ENCODE results near the gene MATCAP1. TPM values are rescaled to one million over a fixed set of nuclear protein-coding genes. Genes with fewer than 3 reads are reported as not detected.

The MATCAP1 gene
- total and polyA plus RNA-seq, 7 donors = 4.2 to 9.7 (median 6.5) TPM

GRCh38 chr16:67184453-67184994 is 761 bp upstream of the MATCAP1 start:
- intact Hi-C loops (cut with DNase I) = no loop called here
- DNase-seq = no peak
- H3K27ac ChIP-seq = peak overlapping the region; percentile 99
- TF ChIP-seq CTCF (IDR thresholded peaks at IDR 0.05) = no peak
- no peaks in the 10 kb centered on the region for H3K27me3 ChIP-seq (ENCODE audit: insufficient read depth in 3 of 3, low read length in 2 of 3)
- H3K4me3 ChIP-seq = peak overlapping the region; percentile 95
- ATAC-seq = peak; percentile 3 to 22 (median 14)
- H3K36me3 ChIP-seq (ENCODE audit: insufficient read depth in 1 of 2, low read depth in 1 of 2) = no peaks in the 10 kb centered on the region
- peaks cover 29% of the 10 kb centered on the region for H3K4me1 ChIP-seq
- 8 to 9% (median 9%) methylated on average over 42 to 59 of the region's 59 CpGs for WGBS, 3 donors
- H3K9me3 ChIP-seq = no peaks in the 10 kb centered on the region

- Histone ChIP-seq H3K27me3 (ENCODE audit: insufficient read depth in 3 of 3, low read length in 2 of 3) (no peaks in the 10 kb centered on the region), H3K4me3 (peak overlapping the region; percentile 95), H3K27ac (peak overlapping the region; percentile 99), H3K4me1 (peaks cover 31% of the 10 kb centered on the region), H3K9me3 (no peaks in the 10 kb centered on the region), H3K36me3 (ENCODE audit: insufficient read depth in 1 of 2, low read depth in 1 of 2) (no peaks in the 10 kb centered on the region)
- DNase-seq (no peak), ATAC-seq (no peak)
- intact Hi-C loops (cut with DNase I) = no loop called here
- TF ChIP-seq CTCF (IDR thresholded peaks at IDR 0.05) = no peak
- 8 to 10% (median 9%) methylated on average over 11 of the region's 11 CpGs for WGBS, 3 donors
Observed at GRCh38 chr16:67183284-67183626, 508 bp downstream of the MATCAP1 start.

- ATAC-seq (no peak), DNase-seq (no peak)
- H3K27me3 ChIP-seq (ENCODE audit: insufficient read depth in 3 of 3, low read length in 2 of 3) = no peaks in the 10 kb centered on the region
- no peaks in the 10 kb centered on the region for H3K9me3 ChIP-seq
- no peak for TF ChIP-seq CTCF (IDR thresholded peaks at IDR 0.05)
- peaks cover 40% of the 10 kb centered on the region for H3K4me1 ChIP-seq
- WGBS, 3 donors = 86 to 97% (median 88%) methylated on average over 2 of the region's 2 CpGs
- no peak overlapping the region for H3K4me3 ChIP-seq
- no peak overlapping the region for H3K27ac ChIP-seq
- intact Hi-C loops (cut with DNase I) = no loop called here
- no peaks in the 10 kb centered on the region for H3K36me3 ChIP-seq (ENCODE audit: insufficient read depth in 1 of 2, low read depth in 1 of 2)
Observed at GRCh38 chr16:67182288-67182687, 1.5 kb downstream of the MATCAP1 start.

GRCh38 chr16:67181346-67181745 is 2.4 kb downstream of the MATCAP1 start:
- WGBS, 3 donors = 36 to 43% (median 37%) methylated on average over 2 of the region's 2 CpGs
- Histone ChIP-seq H3K4me3 (no peak overlapping the region), H3K4me1 (peaks cover 41% of the 10 kb centered on the region), H3K27me3 (ENCODE audit: insufficient read depth in 3 of 3, low read length in 2 of 3) (no peaks in the 10 kb centered on the region), H3K36me3 (ENCODE audit: insufficient read depth in 1 of 2, low read depth in 1 of 2) (no peaks in the 10 kb centered on the region), H3K27ac (no peak overlapping the region), H3K9me3 (no peaks in the 10 kb centered on the region)
- TF ChIP-seq CTCF (IDR thresholded peaks at IDR 0.05) = no peak
- ATAC-seq = no peak
- intact Hi-C loops (cut with DNase I) = no loop called here
- no peak for DNase-seq

- 89 to 95% (median 94%) methylated on average over 15 to 16 of the region's 16 CpGs for WGBS, 3 donors
Observed at GRCh38 chr16:67180166-67180565, 3.6 kb downstream of the MATCAP1 start.

More at GRCh38 chr16:67180166-67180565, 3.6 kb downstream of the MATCAP1 start:
- Histone ChIP-seq H3K27me3 (ENCODE audit: insufficient read depth in 3 of 3, low read length in 2 of 3) (no peaks in the 10 kb centered on the region), H3K9me3 (no peaks in the 10 kb centered on the region), H3K27ac (no peak overlapping the region), H3K4me1 (peaks cover 35% of the 10 kb centered on the region), H3K36me3 (ENCODE audit: insufficient read depth in 1 of 2, low read depth in 1 of 2) (peaks cover 0 to 6% of the 10 kb centered on the region in 2 donors), H3K4me3 (no peak overlapping the region)
- DNase-seq (no peak), ATAC-seq (no peak)
- TF ChIP-seq CTCF (IDR thresholded peaks at IDR 0.05) = no peak
- intact Hi-C loops (cut with DNase I) = no loop called here
